Activated CD4-positive, CD25-positive, alpha-beta regulatory T cell treated with anti-CD3 and anti-CD28 coated beads, Interleukin-2, amount 50 U/mL, for 16 hours (primary cell): ENCODE results near the gene MST1R.
"Not testable (repeated sequence)": the region's sequence is repeated elsewhere in the genome, so short reads cannot be mapped to it uniquely, and the experiment has no call there.

ENCODE experiments used
- DNase-seq: peaks from one replicate; pipeline ENCODE4 v3.0.0-alpha.2; 2020; ENCODE audit warnings: low read depth, low spot score

MST1R gene

DNA sequence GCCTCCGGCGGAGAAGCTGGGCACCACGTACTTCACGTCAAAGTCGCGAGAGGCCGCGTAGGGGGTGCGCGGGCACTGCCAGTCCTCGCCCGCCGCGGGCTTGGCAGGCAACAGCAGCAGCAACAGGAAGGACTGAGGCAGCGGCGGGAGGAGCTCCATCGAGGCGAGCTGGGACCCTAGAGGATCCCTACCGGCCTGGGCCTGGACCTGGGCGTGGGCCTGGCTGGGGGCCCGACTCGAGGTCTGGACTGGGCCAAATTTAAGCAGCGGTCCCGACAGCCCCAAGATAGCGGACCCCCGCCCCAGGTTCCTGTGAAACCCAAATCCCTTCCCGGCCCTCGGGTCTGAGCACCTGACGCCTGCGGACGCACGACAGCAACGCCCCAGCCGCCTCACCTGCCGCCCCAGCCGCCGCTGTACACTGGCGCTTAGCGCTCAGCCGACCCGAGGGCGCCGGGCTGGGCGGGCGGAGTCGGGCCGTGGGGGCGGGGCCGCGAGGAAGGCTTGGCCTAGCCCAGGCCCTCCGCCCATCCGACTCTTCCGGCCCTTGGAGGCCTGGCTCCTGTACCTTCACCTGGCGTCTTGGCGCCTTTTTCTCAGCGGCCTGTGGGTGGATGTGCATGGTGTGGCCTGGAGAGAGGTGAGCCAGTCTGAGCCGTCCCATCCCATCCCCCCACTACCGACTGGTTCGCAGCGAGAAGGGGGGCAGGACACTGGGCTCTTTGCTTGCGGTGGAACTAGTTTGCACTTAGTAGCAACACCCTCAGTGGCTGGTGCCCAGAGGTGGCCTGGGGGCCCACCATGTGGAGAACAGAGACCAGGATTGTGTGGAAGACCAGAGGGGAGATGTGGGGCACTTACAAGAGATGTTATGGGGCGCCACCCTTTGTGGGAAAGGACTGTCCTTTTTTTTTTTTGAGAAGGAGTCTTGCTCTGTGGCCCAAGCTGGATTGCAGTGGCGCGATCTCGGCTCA is at the start of gene MST1R:
Gene MST1R (minus strand): TSS at position 423 of the 974 bp plus-strand sequence. CDS start 264 bp downstream, at position 159.
- peak; percentile 58 for DNase-seq

GRCh38 chr3:49952924-49953323 is 49.3 kb upstream of the MST1R start:
- no peak for DNase-seq

GRCh38 chr3:49942651-49943050 is 39.0 kb upstream of the MST1R start:
- no peak for DNase-seq

GRCh38 chr3:49940667-49941249 is 37.1 kb upstream of the MST1R start:
- DNase-seq = no peak

GRCh38 chr3:49939858-49940666 is 36.4 kb upstream of the MST1R start, which contains the start of gene RBM6:
Gene RBM6 (plus strand): TSS chr3:49940150. CDS start chr3:49962642, 22,492 bp downstream.
- DNase-seq = peak; percentile 92

DNA sequence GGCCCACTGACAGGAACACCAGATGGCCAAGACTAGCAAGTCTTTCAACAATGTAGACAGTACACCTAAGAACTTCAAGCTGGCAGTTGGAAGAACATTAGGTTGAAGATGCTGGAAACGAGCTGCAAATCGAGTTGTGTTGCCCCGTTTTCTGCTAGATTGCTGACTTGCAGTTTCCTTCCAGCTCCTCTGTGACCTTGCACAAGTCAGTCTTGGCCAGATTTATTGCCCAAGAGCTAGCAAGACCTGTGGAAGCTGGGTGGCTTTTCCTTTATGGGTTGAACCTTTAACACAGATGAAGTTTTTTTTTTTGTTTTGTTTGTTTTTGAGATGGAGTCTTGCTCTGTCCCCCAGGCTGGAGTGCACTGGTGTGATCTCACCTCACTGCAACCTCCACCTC is 33.4 kb upstream of the MST1R start:
- DNase-seq = no peak

DNA sequence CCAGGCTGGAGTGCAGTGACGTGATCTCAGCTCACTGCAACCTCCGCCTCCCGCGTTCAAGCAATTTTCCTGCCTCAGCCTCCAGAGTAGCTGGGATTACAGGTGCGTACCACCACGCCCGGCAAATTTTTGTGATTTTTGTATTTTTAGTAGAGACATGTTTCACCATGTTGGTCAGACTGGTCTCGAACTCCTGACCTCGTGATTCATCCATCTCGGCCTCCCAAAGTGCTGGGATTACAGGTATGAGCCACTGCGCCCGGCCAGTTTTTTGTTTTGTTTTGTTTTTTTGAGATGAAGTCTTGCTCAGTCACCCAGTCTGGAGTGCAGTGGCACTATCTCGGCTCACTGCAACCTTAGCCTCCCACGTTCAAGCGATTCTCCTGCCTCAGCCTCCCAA is 28.6 kb upstream of the MST1R start:
- DNase-seq = not testable (repeated sequence)

DNA sequence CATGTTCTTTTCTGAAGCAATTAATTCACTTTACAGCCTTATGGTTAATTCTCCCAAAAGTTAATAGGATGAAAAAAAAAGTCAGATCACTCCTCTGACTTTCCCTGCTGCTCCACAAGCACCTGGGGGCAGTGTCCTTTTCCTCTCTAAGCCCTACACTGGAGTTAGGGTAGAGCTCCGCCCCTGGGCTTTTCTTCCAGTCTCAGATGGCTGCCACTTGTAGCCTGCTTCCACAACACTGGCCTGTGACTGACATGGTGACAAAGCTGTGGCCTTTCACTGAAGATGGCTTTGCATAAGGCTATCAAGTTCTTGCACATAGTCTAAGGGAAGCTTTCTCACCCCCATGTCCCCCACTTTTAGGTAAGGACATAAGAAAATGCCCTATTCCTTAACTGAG is 27.2 kb upstream of the MST1R start:
- no peak for DNase-seq

DNA sequence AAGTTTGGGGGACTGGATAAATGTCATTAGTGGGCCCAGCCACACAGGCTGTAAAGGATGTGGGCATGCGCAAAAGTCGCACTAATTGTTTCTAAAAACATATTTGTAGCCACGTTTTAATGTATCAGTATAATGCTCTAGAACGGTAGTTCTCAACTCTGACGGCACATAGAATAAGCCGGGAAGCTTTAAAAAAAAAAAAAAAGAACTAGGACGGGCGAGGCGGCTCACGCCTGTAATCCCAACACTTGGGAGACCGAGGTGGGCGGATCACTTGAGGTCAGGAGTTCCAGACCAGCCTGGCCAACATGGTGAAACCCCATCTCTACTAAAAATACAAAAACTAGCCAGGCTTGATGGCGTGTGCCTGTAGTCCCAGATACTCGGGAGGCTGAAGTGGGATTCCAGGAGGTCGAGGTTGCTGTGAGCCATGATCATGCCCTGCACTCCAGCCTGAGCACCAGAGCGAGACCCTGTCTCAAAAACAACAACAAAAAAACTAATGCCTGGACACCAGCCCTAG is 26.6 kb upstream of the MST1R start:
- no peak for DNase-seq

DNA sequence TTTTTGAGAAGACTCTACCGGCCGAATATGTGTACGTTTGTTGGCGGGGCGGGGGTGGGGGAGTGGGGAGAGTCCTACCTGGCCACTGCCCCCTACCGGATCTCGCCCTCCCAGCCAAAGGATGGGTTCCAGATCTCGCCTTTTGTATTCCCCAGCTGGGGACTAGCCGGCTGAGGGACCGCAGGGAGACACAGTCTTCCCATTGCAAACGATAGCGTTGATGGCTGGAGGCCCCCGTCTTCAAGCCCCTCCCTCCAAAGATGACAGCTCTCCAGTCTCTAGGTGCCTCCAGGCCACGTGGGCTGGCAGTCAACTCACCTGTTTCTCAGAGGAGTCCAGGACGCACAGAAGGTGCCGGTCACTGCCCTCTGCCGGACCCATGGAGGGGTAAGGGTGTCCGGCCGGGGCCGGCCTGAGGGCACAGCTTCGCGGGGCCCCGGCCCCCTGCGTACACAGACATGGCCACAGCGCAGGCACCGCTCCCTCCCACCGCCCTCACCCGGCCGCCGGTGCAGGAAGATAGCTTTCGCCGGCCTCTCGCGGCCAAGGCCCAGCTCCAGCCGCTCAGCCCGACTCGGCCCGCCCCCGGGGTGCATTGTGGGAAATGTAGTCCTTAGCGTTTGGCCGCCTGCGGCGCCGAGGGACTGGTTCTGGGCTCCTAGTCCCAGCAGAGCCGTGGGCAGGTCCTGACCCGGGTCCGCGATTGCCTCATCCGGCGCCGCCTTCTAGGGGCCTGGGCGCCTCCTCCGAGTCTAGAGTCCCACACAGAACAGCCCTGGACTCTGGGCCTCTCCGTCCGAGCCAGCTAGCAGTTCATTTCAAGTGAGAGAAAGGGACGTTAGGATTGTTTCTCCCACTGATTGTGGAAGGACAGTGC is 25.9 kb upstream of the MST1R start, which contains the start of gene MON1A:
Gene MON1A (minus strand): TSS at position 521 of the 877 bp plus-strand sequence. CDS start 16,465 bp downstream, outside the sequence.
- peak; percentile 70 for DNase-seq

DNA sequence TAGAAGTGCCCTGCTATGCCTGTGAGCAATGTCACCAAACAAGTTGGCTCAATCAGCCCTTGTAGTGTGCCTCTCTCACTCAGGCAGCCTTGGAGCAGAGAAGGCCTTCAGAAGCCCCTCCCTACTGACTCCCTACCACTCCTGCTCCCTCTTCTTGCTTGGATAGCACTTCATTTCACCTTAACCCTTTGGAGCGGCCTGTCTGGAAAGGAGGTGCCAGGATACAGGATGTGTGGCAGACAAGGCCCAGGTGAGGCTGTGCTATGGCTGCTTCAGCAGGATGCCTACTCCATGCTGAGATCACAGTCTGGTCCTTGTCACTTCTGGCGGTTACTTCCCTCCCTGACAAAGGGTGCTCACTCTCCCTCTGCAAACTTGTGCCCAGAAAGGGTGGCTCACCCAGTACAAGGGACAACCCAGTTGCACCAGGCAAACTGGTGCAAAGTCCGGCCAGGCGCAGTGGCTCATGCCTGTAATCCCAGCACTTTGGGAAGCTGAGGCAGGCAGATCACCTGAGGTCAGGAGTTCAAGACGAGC is 24.9 kb upstream of the MST1R start:
- no peak for DNase-seq

DNA sequence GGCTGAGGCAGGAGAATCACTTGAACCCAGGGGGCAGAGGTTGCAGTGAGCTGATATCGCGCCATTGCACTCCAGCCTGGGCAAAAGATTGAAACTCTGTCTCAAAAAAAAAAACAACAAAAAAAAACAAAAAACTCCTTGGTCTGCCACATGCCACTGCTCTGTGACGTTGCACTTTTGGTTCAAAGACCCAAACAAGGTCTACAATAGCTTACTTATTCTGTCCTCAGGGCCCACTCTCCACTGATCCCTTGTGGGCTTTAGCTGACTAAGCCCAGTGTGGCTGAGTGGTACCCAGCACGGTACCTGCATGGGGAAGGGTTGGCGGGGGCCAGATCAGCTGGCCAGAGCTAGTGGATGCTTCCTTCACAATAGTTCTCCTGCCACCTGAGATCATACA is 24.1 kb upstream of the MST1R start:
- DNase-seq = no peak

- no peak for DNase-seq
Measured at GRCh38 chr3:49926117-49926728, 22.6 kb upstream of the MST1R start.

DNA sequence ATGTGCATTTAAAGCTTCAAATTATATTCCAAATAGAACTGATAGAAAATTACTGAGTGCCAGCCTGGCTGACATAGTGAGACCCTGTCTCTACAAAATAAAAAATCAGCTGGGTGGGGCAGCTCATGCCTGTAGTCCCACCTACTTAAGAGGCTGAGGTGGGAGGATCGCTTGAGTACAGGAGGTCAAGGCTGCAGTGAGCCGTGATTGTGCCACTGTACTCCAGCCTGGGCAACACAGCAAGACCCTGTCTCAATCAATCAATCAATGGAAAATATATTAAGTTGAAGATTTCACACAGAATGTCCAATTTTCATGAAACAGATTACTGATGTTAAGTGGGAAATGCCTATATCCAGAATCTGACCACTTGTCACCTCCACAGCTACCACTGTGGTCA is 21.8 kb upstream of the MST1R start:
- DNase-seq = no peak

DNA sequence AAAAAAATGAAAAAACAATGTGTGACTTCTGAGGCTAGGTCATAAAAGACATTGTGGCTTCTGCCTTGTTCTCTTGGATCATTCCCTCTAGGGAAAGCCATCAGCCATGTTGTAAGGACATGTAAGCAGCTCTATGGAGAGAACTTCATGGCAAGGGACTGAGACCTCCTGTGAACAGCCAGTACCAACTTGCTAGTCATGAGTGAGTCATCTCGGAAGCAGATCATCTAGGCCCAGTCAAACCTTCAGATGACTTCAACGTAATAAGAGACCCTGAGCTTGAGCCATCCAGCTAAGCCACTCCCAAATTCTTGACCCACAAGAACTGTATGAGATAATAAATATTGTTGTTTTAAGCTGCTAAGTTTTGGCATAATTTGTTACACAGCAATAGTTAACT is 21.0 kb upstream of the MST1R start:
- no peak for DNase-seq

GRCh38 chr3:49917806-49918590 is 14.3 kb upstream of the MST1R start:
- not testable (repeated sequence) for DNase-seq

DNA sequence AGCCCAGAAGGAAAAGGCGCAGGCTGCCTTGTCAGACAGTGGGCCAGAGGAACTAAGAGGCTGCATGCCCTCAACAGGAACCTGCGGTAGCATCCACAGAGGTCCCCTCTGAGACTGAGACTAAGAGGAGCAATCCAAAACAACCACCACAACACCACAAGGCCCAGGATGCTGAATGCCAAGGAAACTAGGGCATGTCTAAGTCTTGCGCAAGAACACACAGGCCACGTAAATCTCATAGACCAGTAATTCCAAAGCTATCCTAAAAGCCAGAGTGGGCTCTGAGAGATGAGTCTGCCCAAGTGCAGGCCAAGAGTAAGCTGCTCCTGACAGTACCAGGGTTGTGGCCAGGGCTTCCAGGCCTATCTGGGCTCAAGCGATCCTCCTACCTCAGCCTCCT is 13.0 kb upstream of the MST1R start:
- no peak for DNase-seq

DNA sequence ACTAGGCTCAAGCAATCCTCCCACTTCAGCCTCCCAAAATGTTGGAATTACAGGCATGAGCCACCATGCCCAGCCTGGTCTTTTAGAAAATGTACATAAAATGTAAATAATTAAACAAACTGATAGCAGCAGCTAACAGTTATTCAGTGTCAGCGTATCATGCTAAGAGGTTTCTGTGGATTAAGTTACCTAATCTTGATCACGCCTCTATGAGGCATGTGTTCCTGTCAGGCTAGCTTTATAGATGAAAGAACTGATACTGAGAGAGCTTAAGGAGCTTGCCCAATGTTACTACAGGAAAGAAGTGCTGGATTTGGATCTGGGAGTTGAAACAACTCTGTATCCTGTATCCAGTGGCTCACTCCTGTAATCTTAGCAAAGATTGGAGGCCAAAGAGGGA is 11.2 kb upstream of the MST1R start:
- no peak for DNase-seq

GRCh38 chr3:49912881-49913281 is 9.2 kb upstream of the MST1R start:
- DNase-seq = no peak
